ENCODE results near the gene ZNRD2.

ZNRD2 gene

DNA sequence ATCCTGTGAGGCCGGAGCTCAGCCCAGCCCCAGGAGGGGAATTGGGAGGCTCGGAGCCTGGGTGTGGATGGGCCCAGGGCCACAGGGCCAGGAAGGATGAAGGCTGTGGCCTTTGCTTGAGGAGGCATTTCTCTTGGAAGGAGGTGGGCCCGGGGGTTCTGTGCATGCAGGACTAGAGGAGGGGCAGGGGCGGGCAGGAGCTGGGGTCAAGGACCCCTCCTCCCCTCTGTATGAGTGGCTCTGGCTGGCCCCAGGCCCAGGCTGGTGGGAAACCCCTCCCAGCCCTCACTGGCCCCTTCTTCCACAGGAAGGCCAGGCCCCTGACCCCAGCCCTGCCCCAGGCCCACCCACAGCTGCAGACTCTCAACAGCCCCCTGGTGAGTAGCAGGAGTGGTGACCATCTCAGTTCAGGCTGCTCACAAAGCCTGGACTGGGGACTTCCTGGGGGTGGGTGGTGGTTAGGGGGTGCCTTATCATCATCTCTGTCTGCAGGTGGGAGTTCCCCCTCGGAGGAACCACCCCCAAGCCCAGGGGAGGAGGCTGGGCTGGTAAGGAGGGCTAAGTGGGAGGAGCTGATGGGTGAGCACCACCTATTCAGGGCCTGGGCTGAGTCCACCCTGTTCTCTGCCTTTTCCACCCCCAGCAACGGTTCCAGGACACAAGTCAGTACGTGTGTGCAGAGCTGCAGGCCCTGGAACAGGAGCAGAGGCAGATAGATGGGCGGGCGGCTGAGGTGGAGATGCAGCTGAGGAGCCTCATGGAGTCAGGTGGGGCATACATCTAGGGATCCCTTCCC, 19.4 kb downstream of the ZNRD2 start:
- DNase-seq = no peak

DNA sequence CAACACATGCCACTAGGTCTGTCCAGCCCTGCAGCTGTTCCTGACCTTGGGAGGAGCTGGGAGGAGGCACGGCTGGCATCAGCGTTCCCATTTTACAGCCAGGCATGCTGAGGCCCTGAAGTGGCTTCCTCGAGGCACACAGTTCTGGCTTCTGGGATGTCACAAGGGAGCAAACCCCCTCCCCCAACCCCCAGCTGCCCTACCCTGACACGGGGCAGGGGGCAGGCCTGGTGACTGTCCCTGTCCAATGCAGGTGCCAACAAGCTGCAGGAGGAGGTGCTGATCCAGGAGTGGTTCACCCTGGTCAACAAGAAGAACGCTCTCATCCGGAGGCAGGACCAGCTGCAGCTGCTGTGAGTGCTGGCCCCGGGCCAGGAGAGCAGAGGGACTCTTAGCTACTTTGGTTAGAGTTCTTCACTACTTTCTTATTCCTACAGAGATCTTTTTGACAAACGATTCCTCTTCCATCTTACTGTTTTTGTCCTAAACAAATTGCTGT, 20.0 kb downstream of the ZNRD2 start:
- DNase-seq = peak; percentile 79

DNA sequence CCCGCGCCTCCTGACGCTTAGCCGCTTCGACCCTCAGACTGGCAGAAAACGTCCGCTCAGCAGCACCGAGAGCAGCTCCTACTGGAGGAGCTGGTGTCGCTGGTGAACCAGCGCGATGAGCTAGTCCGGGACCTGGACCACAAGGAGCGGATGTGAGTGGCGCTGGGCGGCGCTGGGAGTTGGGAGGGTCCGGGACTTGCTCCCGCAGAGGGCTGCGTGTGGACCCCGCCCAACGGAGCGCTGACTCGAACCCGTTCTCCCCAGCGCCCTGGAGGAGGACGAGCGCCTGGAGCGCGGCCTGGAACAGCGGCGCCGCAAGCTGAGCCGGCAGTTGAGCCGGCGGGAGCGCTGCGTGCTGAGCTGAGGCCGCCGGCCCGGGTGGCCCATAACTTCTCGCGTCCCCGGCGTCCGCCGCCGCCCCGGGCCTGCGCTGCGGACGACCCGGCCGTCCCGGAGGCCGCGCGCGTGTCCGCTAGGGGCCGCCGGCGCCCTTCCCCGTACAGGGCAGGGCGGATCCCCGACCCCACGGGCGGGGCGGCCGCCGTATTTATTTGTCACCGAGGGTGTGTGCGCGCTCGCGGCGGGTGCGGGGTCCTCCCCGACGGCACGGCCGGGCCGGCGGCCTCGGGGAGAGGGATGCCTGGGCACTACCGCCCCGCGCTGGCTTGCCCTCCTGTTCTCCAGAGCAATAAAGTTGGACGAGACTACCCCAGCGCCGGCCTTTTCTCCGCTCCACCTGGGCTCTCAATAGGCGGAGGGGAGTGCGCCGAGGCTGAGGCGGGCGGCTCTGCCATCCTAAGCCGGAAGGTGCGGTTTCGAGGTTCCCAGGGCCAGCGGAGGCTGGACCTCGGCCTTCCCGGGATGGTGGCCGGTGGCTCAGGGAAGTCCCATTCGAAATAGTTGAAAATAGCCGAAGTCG, 21.9 kb downstream of the ZNRD2 start:
- DNase-seq = peak; percentile 77

GRCh38 chr11:65592858-65593517, 22.7 kb downstream of the ZNRD2 start:
- no peak for DNase-seq

- no peak for DNase-seq
Measured at GRCh38 chr11:65593518-65594414, 23.5 kb downstream of the ZNRD2 start.

GRCh38 chr11:65595131-65595530, 24.9 kb downstream of the ZNRD2 start:
- no peak for DNase-seq

GRCh38 chr11:65595543-65596281, 25.4 kb downstream of the ZNRD2 start, which contains the start of gene KCNK7:
Gene KCNK7, minus strand, starts transcription at chr11:65595800. Its CDS starts 28 bp downstream, at chr11:65595772.
- DNase-seq = no peak

DNA sequence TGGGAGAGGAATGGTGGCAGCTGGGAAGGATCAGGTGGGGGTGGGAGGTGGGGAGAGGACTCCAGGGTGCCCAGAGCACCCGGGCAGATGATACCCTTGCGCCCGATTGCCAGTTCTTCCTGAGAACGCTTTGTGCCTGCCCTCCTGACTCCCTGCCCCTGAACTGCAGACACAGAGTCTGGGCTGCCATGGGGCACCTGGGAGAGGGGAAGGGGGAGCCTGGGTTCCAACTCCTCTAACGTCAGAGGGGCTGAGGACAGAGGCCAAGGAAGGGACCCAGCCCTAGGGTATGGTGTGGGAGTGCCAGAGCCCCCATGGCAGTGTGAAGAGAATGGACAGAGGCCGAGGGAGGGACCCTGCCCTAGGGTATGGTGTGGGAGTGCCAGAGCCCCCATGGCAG, 26.2 kb downstream of the ZNRD2 start:
- no peak for DNase-seq

DNA sequence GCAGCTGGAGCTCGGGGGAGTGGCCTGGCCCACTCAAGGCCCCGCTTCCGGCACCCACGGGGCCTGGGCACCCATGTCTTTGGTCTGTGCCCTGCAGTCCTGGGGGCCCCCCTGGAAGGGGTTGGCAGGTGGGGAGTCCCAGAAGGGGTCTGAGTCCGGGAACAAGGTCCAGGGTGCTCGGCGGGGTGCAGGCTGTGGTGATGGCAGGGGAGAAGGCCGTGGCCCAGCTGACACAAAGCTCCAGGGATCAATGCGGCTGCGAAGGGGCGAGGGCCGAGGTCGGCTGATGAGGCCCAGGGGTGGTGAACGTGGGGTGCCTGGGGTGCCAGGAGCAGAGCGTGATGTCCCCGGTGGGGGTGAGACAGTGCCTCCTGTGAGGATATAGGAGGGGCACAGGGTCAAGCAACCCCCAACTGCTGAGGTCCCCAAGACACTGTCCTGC, 28.0 kb downstream of the ZNRD2 start:
- no peak for DNase-seq

- DNase-seq = no peak
Measured at GRCh38 chr11:65599216-65599954, 29.1 kb downstream of the ZNRD2 start.

GRCh38 chr11:65599955-65600246, 29.6 kb downstream of the ZNRD2 start:
- DNase-seq = no peak

DNA sequence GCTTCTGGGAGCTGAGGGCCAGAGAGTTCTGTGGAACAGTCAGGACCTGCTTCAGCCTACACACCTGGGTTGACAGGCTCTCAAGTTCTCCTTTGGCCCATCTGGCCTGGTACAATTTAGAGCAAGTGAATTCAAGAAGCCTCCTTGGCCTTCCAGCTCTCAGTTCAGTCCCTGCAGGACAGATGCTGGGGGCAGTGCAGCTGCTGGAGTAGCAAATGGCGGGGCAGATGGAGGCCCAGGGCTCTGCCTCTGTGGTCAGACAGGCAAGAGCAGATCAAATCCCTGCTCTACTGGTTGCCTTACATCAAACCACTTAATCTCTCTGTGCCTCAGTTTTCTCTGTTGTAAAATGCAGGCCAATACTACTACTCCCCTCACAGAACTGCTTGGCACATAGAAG, 34.0 kb downstream of the ZNRD2 start:
- no peak for DNase-seq

- peak; percentile 97 for DNase-seq
Measured at GRCh38 chr11:65606876-65607613, 36.8 kb downstream of the ZNRD2 start.

DNA sequence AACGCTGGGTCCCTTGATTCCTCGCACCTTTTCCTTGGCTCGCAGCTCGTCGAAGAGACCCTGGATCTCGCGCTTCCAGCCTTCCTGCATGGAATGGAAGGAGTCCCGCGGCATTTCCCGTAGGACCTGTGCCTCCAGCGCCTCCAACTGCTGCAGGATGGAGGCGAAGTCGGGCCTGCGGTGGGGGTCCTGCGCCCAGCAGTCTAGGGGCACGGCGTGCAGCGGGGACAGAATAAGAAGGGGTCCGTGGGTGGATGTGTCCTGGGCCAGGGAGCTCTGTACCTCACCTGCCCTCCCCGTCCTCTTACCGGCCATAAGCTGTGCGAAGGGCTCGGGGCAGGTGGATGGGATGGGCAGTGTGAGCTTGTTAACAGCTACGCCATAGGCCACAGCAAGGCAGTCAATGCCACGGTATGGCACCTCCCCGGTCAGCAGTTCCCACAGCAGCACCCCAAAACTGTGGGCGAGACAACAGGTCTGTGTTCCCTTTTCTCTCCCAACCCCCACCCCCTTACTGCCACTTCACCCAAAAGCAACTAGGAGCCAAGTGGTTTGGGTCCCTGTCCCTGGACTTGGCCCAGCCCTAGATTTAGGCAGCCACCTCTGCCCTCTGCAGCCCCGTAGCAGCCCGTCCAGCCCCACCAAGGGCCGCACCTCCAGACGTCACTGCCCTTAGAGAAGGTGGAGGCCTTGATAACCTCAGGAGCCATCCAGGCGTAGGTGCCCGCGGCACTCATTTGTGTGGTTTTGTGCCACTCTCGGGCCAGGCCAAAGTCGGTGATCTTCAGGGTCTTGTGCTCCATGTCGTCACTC, 37.5 kb downstream of the ZNRD2 start:
- no peak for DNase-seq

- no peak for DNase-seq
Measured at GRCh38 chr11:65609229-65609628, 39.0 kb downstream of the ZNRD2 start.

DNA sequence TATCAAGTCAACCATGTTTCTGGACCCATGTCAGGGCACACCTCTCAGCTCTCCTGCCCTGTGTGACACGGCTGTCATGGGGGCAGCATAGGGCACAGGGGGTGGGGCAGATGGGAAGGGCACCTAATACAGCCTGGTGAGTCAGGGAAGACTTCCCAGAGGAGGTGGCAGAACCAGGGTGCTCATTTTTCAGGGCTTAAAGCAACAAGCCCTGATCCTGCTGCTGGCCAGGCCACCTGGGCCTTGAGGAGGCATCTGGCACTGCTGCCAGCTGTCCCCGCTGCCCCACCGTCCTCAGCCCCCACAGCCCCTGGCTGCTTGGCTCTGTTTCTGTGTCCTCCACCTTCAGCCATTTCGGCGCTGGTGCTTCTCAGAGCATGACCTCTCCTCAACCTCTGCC, 39.4 kb downstream of the ZNRD2 start:
- no peak for DNase-seq

- no peak for DNase-seq
Measured at GRCh38 chr11:65610404-65610803, 40.1 kb downstream of the ZNRD2 start.

- DNase-seq = peak; percentile 63
Measured at GRCh38 chr11:65611028-65611757, 40.9 kb downstream of the ZNRD2 start.
